GM12872 (cell line): ENCODE measurements around the gene INSIG1.

Source experiments
- CTCF ChIP-seq: IDR thresholded peaks from 3 replicates; pipeline ENCODE4 v1.5.1; 2011; ENCODE audit warnings: low read depth, mild to moderate bottlenecking, low read length, moderate library complexity; ENCODE audit not compliant: insufficient read depth

Gene INSIG1

GRCh38 chr7:155276042-155276799 lies 21.5 kb upstream of the INSIG1 start:
- TF ChIP-seq CTCF: no peak

- TF ChIP-seq CTCF: no peak
Measured at GRCh38 chr7:155276800-155277375, 20.8 kb upstream of the INSIG1 start.

- no peak for TF ChIP-seq CTCF
Measured at GRCh38 chr7:155277385-155277994, 20.2 kb upstream of the INSIG1 start.

- no peak for TF ChIP-seq CTCF
Measured at GRCh38 chr7:155278921-155279320, 18.8 kb upstream of the INSIG1 start.

GRCh38 chr7:155279787-155280445 lies 17.8 kb upstream of the INSIG1 start:
- TF ChIP-seq CTCF: no peak

GRCh38 chr7:155280446-155281397 lies 17.0 kb upstream of the INSIG1 start:
- no peak for TF ChIP-seq CTCF
